Measurements from ENCODE around the gene VWA5B1.
"Not testable (repeated sequence)": the region's sequence is repeated elsewhere in the genome, so short reads cannot be mapped to it uniquely, and the experiment has no call there.

VWA5B1 gene

DNA sequence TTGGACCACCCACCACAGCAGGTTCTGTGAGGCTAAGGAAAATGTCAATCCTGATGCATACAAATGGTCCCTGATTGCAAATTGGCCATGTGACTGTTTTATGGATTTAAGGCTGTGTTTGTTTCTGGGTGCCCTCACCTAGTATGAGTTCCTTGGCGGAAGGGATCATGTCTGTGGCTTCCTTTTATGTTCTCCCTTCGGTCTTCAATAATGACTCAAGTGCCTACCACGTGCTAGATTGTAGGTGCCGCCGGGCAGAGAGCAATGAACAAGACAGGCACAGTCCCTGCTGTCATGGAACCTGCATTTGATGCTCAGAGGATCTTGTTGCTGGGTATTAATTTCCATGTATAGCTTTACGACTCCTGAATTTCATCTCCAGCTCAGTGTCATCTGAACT, 9.8 kb upstream of the VWA5B1 start:
- no peaks in the 10 kb centered on the region for H3K36me3 ChIP-seq
- H3K9ac ChIP-seq, result no peak overlapping the region
- no peak for TF ChIP-seq Cebpa-rat (IDR thresholded peaks at IDR 0.05)
- no peak overlapping the region for H3K4me3 ChIP-seq
- peaks cover 12% of the 10 kb centered on the region for H3K9me3 ChIP-seq
- peaks cover 57% of the 10 kb centered on the region for H3K4me1 ChIP-seq
- no peak overlapping the region for H3K4me2 ChIP-seq
- H4K20me1 ChIP-seq, result peaks cover 5% of the 10 kb centered on the region; the same call in 1 of the 2 replicates
- no peaks in the 10 kb centered on the region for H3K27me3 ChIP-seq
- no peak overlapping the region for H3K27ac ChIP-seq

DNA sequence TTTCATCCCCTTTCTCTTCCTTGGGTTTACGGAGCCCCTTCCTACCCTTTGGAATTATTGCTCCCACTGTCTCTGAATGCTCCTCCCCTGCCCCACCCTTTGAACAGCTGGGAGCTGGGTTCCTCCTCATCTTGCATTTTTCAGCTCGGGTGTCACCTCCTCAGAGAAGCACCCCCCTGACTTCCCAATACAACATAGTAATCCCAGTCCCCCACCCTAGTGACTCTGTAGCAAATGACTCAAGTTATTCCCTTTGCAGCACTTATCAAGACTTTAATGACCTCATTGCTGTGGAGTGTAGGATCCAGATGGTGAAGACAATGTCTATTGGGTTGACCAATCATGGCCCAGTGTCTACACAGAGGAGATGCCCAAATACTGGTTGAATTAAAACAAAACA, 8.9 kb upstream of the VWA5B1 start:
- Histone ChIP-seq H3K9me3 (peaks cover 12% of the 10 kb centered on the region), H3K27ac (no peak overlapping the region), H3K27me3 (no peaks in the 10 kb centered on the region), H3K4me3 (no peak overlapping the region), H3K36me3 (no peaks in the 10 kb centered on the region), H3K4me2 (no peak overlapping the region), H3K9ac (no peak overlapping the region), H4K20me1 (peaks cover 5% of the 10 kb centered on the region; the same call in 1 of the 2 replicates), H3K4me1 (peaks cover 48% of the 10 kb centered on the region)
- TF ChIP-seq Cebpa-rat (IDR thresholded peaks at IDR 0.05), result no peak

DNA sequence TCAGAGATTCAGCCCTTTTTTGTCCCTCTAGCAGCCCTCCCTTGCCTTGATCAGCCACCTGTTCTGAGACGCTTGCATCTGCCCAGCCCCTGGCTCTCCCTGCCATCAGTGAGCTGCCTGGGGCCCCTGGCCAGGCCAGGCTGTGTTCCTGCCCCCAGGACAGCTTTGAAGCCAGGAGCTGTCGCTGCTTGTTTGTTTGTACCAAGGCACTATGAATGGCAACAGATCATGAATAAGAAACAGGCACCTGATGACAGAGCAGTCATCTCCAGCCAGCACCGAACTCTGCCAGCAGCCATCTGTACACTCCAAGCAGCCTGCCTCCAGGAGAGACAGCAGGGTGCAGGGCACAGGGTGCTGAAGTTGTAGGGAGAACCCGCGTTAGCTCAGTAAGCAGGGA, 8.1 kb upstream of the VWA5B1 start:
- Histone ChIP-seq H4K20me1 (peaks cover 5% of the 10 kb centered on the region; the same call in 1 of the 2 replicates), H3K9ac (no peak overlapping the region), H3K4me2 (no peak overlapping the region), H3K27me3 (no peaks in the 10 kb centered on the region), H3K4me1 (peaks cover 40% of the 10 kb centered on the region), H3K9me3 (peaks cover 12% of the 10 kb centered on the region), H3K4me3 (no peak overlapping the region), H3K36me3 (no peaks in the 10 kb centered on the region), H3K27ac (no peak overlapping the region)
- no peak for TF ChIP-seq Cebpa-rat (IDR thresholded peaks at IDR 0.05)

DNA sequence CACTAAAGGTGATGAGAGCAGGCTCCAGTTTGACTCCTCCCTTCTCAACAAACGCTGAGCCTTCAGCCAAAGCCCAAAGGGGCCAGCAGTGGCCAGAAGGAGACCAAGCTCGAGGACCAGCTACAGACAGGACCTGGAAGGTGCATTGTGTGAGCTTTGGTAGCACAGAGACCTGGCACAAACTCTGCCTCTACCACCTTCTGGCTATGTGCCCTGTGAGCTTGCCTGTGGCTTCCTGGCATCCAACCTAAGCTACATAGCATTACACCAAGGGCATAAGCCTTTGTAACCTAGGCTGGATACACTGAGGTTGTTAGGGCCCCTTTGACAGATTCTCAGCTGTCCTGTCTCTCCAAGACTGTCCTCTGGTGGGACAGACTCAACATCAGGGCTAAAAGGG, 6.6 kb upstream of the VWA5B1 start:
- Histone ChIP-seq H3K9ac (no peak overlapping the region), H3K9me3 (peaks cover 12% of the 10 kb centered on the region), H3K4me3 (no peak overlapping the region), H3K27ac (no peak overlapping the region), H3K4me2 (peak overlapping the region; percentile 19; the same call in 1 of the 2 replicates), H3K36me3 (no peaks in the 10 kb centered on the region), H3K4me1 (peaks cover 25% of the 10 kb centered on the region), H4K20me1 (peaks cover 4% of the 10 kb centered on the region; the same call in 1 of the 2 replicates), H3K27me3 (peaks cover 3% of the 10 kb centered on the region; the same call in 1 of the 2 replicates)
- TF ChIP-seq Cebpa-rat (IDR thresholded peaks at IDR 0.05), result no peak

DNA sequence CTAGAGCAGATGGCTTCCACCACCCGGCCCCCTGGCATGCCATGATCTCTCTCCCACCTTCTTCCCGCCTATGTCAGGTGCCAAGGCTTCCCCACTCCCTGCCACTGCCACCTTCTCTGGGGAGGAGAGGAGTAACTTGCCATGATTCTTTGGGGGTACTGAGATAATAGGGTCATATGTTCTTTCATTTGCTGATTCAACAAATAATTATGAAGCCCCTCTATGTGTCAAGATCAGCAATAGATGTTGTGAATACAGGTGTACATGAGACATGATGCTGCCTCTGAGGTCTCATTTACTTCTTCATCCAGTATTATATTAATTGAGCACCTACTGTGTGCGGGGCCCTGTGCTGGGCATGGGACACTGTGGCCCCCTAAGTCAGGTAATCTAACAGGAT, 6.0 kb upstream of the VWA5B1 start:
- peaks cover 9% of the 10 kb centered on the region; the same call in 1 of the 2 replicates for H3K27me3 ChIP-seq
- H3K4me3 ChIP-seq, result no peak overlapping the region
- TF ChIP-seq Cebpa-rat (IDR thresholded peaks at IDR 0.05), result no peak
- no peak overlapping the region for H3K9ac ChIP-seq
- no peaks in the 10 kb centered on the region for H3K36me3 ChIP-seq
- H3K4me2 ChIP-seq, result no peak overlapping the region
- H3K27ac ChIP-seq, result no peak overlapping the region
- H3K9me3 ChIP-seq, result peaks cover 12% of the 10 kb centered on the region
- H4K20me1 ChIP-seq, result no peaks in the 10 kb centered on the region
- H3K4me1 ChIP-seq, result peaks cover 20% of the 10 kb centered on the region

DNA sequence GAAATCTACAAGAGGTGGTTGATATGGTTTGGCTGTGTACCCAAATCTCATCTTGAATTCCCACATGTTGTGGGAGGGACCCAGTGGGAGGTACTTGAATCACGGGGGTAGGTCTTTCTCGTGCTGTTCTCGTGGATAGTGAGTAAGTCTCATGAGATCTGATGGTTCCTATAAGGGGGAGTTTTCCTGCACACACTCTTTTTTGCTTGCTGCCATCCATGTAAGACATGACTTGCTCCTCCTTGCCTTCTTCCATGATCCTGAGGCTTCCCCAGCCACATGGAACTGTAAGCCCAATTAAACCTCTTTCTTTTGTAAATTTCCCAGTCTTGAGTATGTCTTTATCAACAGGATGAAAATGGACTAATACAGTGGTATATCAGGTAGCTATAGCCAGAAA, 5.2 kb upstream of the VWA5B1 start:
- Histone ChIP-seq H3K27me3 (peaks cover 18% of the 10 kb centered on the region), H3K9me3 (peaks cover 12% of the 10 kb centered on the region), H3K4me3 (no peak overlapping the region), H3K36me3 (no peaks in the 10 kb centered on the region), H4K20me1 (no peaks in the 10 kb centered on the region), H3K9ac (no peak overlapping the region), H3K4me1 (peaks cover 11% of the 10 kb centered on the region), H3K4me2 (no peak overlapping the region), H3K27ac (no peak overlapping the region)
- no peak for TF ChIP-seq Cebpa-rat (IDR thresholded peaks at IDR 0.05)

DNA sequence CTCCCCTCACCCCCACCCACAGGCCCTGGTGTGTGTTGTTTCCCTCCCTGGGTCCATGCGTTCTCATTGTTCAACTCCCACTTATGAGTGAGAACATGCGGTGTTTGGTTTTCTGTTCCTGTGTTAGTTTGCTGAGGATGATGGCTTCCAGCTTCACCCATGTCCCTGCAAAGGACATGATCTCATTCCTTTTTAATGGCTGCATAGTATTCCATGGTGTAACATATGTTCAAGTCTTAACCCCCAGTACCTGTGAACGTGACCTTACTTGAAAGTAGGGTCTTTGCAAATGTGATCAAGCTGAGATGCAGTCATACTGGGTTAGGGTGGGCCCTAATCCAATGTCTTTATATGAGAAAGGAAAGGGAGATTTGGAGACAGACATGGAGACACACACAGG, 3.0 kb upstream of the VWA5B1 start:
- not testable (repeated sequence) for H3K4me2 ChIP-seq, H3K4me3 ChIP-seq, H3K27ac ChIP-seq, H4K20me1 ChIP-seq, H3K36me3 ChIP-seq, H3K9ac ChIP-seq
- peaks cover 12% of the 10 kb centered on the region for H3K9me3 ChIP-seq
- peaks cover 40% of the 10 kb centered on the region for H3K27me3 ChIP-seq
- peaks cover 15% of the 10 kb centered on the region for H3K4me1 ChIP-seq

DNA sequence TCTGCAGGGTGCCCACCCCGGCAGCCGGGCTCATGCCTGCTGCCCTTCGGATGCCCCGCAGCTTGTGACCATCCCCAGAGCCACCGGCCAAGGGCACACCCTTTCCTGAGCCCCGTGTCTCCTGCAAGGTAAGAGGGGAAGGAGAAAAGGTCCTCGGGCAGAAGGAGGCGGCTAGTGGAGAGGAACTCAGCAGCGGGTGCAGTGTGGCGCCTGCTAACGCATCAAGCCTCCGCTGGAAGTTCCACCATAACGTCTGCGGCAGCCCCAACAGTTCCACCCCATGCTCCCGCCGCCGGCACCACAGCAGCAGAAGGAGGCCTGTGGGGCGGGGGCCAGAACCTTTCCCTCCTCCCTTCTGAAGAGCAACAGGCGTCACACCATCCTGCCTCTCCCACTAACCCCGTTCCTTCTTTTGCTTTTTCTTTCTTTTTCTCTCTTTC, 990 bp downstream of the VWA5B1 start:
- Histone ChIP-seq H3K9ac (no peak overlapping the region), H3K27me3 (peaks cover 47% of the 10 kb centered on the region), H3K4me2 (peak overlapping the region; percentile 32), H3K9me3 (no peaks in the 10 kb centered on the region), H3K4me1 (peaks cover 6% of the 10 kb centered on the region; the same call in 1 of the 2 replicates), H3K27ac (no peak overlapping the region), H3K36me3 (no peaks in the 10 kb centered on the region), H3K4me3 (no peak overlapping the region), H4K20me1 (no peaks in the 10 kb centered on the region)
- no peak for TF ChIP-seq Cebpa-rat (IDR thresholded peaks at IDR 0.05)

DNA sequence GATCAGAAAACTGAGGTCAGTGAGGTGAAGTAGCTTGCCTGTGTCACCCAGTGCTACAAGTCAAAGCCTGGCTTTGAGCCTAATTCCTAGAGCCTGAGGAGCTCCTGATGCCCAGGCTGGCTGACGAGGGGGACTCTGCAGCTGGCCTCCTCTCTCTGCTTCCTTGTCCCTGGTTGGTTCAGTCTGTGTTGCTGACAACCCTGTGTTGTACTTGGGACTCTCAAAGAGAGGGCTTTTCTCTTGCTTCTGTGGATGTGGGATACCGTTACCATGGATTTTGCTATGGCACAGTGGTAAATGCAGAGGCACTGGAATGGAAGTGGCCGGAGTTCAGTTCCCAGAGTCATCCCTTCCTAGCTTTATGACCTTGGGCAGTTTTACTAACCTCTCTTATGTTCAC, 8.0 kb downstream of the VWA5B1 start:
- H3K9me3 ChIP-seq, result no peaks in the 10 kb centered on the region
- no peaks in the 10 kb centered on the region for H3K36me3 ChIP-seq
- no peaks in the 10 kb centered on the region for H4K20me1 ChIP-seq
- no peak overlapping the region for H3K27ac ChIP-seq
- no peaks in the 10 kb centered on the region for H3K27me3 ChIP-seq
- H3K4me2 ChIP-seq, result no peak overlapping the region
- TF ChIP-seq Cebpa-rat (IDR thresholded peaks at IDR 0.05), result no peak
- no peak overlapping the region for H3K4me3 ChIP-seq
- H3K9ac ChIP-seq, result no peak overlapping the region
- H3K4me1 ChIP-seq, result no peaks in the 10 kb centered on the region

DNA sequence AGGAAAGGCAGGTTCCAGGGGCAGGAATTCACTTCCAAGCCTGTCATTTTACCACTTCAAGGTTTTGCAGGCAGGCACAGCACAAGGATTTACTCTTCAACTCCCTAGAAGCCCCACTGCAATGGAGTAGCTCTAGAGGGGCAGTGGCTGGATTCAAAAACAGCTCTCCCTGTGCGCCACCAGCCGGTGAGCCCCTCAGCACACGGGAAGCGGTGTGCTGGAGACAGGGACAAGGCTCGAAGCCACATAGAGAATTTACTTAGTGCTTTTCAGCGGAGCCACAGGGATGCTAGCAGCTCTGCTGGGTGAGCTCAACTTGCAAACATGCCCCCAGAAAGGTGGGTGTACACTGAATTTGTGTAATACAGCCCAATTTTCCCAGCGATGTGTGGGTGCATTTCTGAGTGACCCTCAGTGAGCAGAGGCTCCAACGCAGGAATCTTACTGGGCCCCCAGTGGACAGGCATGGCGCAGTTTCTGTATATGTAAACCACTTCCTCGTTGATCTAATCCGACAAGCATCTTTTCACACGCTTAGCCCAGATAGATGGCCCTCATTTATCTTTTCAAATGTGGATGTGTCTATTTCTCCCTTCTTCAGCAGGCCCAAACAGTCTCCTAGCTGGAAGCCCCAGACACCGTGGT, 10.9 kb downstream of the VWA5B1 start:
- Histone ChIP-seq H3K4me2 (no peak overlapping the region), H3K4me3 (no peak overlapping the region), H3K36me3 (no peaks in the 10 kb centered on the region), H4K20me1 (no peaks in the 10 kb centered on the region), H3K4me1 (no peaks in the 10 kb centered on the region), H3K9me3 (no peaks in the 10 kb centered on the region), H3K27me3 (no peaks in the 10 kb centered on the region), H3K9ac (no peak overlapping the region), H3K27ac (no peak overlapping the region)
- TF ChIP-seq Cebpa-rat (IDR thresholded peaks at IDR 0.05), result no peak

DNA sequence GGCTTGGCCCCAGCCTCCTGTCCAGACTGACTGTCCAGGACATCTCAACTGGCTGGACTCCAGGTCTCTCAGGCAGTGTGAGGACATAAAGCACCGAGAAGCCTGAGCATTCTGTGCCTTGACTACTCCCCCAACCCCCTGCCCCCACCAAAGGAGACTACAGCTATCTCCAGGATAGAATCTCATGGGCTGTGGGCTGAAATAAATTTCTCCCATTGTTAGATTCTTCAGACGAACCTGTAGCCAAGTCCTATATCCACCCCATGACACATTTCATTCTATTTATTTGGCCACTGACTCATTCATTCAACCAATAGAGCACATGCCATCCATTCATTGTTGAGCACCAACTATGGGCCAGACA, 11.4 kb downstream of the VWA5B1 start:
- no peak overlapping the region for H3K9ac ChIP-seq
- no peak overlapping the region for H3K4me3 ChIP-seq
- no peak for TF ChIP-seq Cebpa-rat (IDR thresholded peaks at IDR 0.05)
- no peaks in the 10 kb centered on the region for H3K9me3 ChIP-seq
- H3K4me1 ChIP-seq, result no peaks in the 10 kb centered on the region
- H4K20me1 ChIP-seq, result no peaks in the 10 kb centered on the region
- no peaks in the 10 kb centered on the region for H3K36me3 ChIP-seq
- H3K27ac ChIP-seq, result no peak overlapping the region
- no peak overlapping the region for H3K4me2 ChIP-seq
- no peaks in the 10 kb centered on the region for H3K27me3 ChIP-seq

All from BLaER1 (cell line).